GM19351 (cell line): ENCODE measurements around the gene CMTR1.
A peak's percentile ranks its signal among the peaks of the same experiment; 100 is the strongest.
"Not testable (repeated sequence)": the region's sequence is repeated elsewhere in the genome, so short reads cannot be mapped to it uniquely, and the experiment has no call there.

Experiments used
- ATAC-seq: cut with Tn5 transposase; IDR thresholded peaks from one replicate; pipeline ENCODE4 v1.9.1; 2021; ENCODE audit warnings: mild to moderate bottlenecking, moderate library complexity; ENCODE audit not compliant: unreplicated experiment

The CMTR1 gene

GRCh38 chr6:37491171-37491829, 58.3 kb downstream of the CMTR1 start:
- no peak for ATAC-seq

GRCh38 chr6:37491830-37492208, 58.8 kb downstream of the CMTR1 start:
- ATAC-seq = no peak

DNA sequence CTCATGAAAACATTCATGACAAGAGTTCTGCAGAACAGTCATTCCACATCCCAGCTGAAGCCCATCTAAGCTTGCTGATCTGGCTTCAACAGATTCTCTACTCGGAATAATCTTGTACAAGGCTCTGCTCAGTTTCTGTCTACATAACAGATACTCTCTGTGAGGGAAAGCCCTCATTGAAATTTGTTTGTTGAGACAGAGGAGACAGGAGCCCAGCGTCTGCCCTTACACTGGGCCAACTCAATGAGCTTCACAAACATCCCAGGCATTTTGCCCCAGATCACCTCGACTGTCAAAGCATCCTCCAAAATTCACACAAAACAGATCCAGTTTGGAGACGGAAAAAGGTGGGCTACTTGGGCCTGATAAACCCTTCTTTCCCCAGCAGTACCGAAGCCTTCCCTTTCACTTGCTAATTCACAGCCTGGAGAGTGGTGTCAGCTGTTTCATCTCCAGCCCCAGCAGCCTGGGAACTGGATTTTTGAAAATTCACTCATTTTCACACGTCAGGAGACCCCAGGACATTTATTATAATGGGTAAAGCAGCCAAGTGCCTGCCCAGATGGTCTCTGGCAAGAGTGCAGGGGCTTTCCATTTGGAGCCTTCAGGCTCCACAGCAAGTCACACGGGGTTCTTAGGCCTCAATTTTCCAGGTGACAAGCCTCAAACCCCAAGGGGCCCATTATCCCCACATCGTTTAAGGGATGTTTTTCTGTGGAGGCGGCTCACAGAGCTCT, 59.4 kb downstream of the CMTR1 start:
- ATAC-seq = no peak

- ATAC-seq = no peak
Measured at GRCh38 chr6:37492991-37493660, 60.1 kb downstream of the CMTR1 start.

GRCh38 chr6:37493661-37493995, 60.6 kb downstream of the CMTR1 start:
- ATAC-seq = no peak

- ATAC-seq = no peak
Measured at GRCh38 chr6:37495244-37495934, 62.4 kb downstream of the CMTR1 start.

GRCh38 chr6:37496951-37497885, 64.2 kb downstream of the CMTR1 start:
- no peak for ATAC-seq

DNA sequence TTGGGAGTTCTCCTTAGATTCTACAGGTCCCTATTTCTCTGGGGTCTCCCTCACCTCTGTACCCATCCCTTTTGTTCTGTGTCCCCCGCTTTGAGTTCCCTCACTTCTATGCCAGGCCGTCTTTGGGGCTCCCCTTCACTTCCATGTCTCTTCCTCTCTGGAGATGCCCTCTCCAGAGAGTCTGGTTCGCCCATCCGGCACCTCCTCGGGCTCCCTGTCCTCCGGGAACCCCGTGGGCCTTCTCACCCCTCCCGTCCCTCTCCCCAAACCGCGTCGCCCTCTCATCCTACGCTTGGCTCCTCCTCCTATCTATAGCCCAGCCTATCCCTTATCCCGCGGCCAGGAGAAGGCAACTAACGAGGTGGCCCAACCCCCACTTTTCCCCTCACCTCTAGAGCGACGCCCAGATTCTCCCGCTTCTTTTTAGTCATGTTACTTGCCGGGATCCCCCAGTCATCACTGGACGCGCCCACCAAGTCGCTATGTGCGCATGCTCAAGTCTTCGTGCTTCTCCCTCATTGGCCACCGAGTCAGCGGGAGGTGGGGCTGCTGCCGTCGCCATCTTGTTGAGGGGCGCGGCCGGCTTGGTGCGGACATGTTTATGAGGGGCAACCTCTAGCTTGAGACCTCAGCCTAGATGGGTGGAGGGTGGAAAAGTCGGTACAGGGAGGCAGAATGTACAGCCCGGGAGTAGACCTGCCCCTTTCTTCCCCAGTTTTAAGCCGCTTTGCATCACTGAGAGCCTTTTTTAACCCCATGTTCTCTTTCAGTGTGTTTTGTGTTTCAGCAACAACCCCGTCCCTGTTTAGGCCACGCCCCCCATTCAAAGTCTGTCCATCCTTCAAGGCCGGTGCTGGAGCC, 66.6 kb downstream of the CMTR1 start, which contains the start of gene CCDC167:
CCDC167 (minus strand) TSS at position 461 of the 861 bp plus-strand sequence; CDS start at position 431, 30 bp downstream.
- ATAC-seq = peak; percentile 80

GRCh38 chr6:37500294-37500608, 67.2 kb downstream of the CMTR1 start:
- no peak for ATAC-seq

GRCh38 chr6:37500904-37501303, 67.9 kb downstream of the CMTR1 start:
- ATAC-seq = not testable (repeated sequence)

DNA sequence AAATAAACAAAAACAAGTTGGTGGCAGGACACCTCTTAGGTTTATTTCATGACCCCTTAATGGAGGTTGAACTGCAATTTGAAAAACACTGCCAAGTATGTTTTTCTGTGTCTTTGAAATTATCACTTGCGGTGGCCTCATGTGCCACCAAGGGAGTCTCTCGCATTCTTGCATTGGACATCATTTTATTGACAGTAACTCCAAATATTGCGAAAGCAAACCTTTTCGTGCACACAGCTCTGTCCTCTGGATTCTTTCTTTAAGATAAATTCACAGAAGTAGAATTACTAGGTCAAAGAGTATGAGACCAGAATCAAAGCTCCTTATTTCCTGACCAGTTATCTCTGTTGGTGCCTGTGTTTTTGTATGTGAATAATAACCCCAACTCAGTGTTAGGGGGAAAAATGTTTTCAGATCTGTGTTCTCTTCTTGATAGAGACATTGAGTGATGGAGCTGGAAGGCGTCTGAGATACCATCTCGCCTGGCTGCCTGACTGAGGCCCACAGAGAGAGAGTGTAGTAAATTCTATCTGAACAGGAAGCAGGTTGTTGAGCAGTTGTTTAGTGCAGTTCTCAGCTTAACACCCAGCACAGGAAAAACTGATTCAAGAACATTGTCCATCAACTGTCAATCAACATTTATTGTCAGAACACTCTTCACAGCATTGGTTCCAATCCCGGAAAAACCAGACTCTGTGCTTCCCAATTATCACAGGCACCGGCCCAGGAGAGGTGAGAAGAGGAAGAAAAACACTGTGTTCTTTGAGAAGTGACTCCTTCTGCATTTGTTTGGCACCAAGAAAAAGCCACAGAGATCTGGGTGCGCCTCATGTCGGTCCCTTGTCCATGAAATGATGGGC, 68.8 kb downstream of the CMTR1 start:
- no peak for ATAC-seq

DNA sequence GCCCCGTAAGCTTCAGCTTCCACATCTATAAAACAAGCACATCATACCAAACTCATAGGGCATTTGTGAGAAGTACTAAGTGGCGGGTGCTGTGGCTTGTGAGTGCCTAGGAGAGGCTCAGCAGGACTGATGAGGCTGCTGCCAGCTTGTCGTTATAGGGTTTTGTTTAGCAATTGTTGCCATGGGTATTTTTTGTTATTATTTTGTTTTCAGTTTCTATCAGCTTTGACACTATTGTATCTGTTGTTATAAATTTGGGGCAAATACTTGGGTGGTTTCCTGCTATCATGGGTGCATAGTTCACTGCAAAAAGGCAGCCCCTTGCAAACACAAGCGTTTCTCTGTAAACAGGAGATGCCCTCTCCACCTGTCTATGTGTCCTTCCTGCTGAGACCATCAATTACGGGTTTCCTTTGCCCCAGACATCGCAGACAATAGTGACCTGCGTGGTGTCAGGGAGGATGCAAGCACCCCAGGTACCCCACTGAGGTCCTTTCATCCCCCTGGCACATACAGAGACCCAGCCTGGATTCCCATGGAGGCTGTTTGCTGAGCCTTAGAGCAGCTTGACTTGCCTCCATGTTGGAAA, 69.8 kb downstream of the CMTR1 start:
- no peak for ATAC-seq

GRCh38 chr6:37503309-37503965, 70.4 kb downstream of the CMTR1 start:
- no peak for ATAC-seq

- no peak for ATAC-seq
Measured at GRCh38 chr6:37504024-37504423, 71.0 kb downstream of the CMTR1 start.

GRCh38 chr6:37506479-37506878, 73.5 kb downstream of the CMTR1 start:
- no peak for ATAC-seq

DNA sequence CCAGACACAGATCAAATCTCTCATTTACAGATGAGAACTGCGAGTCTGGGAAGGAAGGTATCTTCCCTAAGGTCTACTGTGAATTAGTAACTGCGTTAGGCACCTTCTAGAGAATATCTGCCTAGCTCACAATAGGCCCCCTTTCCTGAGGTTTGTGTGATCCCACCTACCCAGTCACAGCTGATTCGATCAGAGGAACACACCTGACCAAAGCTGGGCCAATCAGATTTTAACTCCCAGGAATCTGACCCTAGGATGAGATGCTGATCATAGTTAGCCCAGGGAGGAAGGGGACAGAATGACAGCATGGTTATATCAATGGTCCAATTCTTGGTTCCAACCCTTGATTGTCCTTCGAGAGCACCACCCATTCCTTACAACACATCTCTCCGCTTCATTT, 74.1 kb downstream of the CMTR1 start:
- no peak for ATAC-seq

GRCh38 chr6:37507690-37508421, 74.8 kb downstream of the CMTR1 start:
- ATAC-seq = no peak
